ENCODE measurements around the gene HDGF. TPM values are rescaled to one million over a fixed set of nuclear protein-coding genes. Genes with fewer than 3 reads are reported as not detected.
"Not testable (repeated sequence)": the region's sequence is repeated elsewhere in the genome, so short reads cannot be mapped to it uniquely, and the experiment has no call there.

The HDGF gene
- total RNA-seq, 1 experiment from 2014 or later, result 325 TPM

DNA sequence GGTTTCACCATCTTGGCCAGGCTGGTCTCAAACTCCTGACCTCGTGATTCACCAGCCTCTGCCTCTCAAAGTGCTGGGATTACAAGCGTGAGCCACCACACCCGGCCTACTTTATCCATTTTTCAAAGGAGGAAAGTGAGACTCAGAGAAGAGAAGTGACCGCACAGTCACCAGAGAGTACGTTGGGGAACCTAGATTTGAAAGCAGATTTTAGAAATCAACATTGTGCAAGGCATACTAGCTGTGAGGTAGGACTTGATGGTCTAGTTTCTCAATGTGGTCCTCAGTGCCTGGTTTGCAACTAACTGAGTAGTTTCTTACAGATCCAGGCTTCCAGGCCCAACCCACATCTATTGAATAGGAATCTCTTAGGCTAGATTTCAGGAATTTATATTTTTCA, 14.2 kb upstream of the HDGF start:
- Histone ChIP-seq H3K27ac (ENCODE audit: low read length) (peak overlapping the region; percentile 99), H3K4me3 (ENCODE audit: low read depth in 2 of 2, low read length in 2 of 2) (peak overlapping the region; percentile 84 to 99; a peak in 3 of 4 replicates), H3K27me3 (ENCODE audit: control insufficient read depth, insufficient read depth, low read length) (no peaks in the 10 kb centered on the region), H3K36me3 (ENCODE audit: control insufficient read depth, insufficient read depth, low read length) (peaks cover 8% of the 10 kb centered on the region), H3K9me3 (ENCODE audit: control insufficient read depth, insufficient read depth, low read depth, low read length) (no peaks in the 10 kb centered on the region), H3K4me1 (ENCODE audit: control insufficient read depth, insufficient read depth, low read length) (peaks cover 18% of the 10 kb centered on the region)
- ATAC-seq (no peak), DNase-seq (ENCODE audit: low read depth, low spot score) (no peak)
- CTCF ChIA-PET, result no interaction called here
- no peak for TF ChIP-seq POLR2AphosphoS5 (IDR thresholded peaks at IDR 0.05; ENCODE audit: low read depth, low read length)
- BruUV-seq (replicated peaks), result no TSS peak
- in situ Hi-C loops (cut with HindIII; ENCODE audit: low pct_unique_long_range_greater_than_20kb, low sequenced_read_pairs) (no loop called here), intact Hi-C loops (cut with micrococcal nuclease; ENCODE audit: unreplicated experiment) (no loop called here)
- POLR2A ChIA-PET, result no interaction called here

DNA sequence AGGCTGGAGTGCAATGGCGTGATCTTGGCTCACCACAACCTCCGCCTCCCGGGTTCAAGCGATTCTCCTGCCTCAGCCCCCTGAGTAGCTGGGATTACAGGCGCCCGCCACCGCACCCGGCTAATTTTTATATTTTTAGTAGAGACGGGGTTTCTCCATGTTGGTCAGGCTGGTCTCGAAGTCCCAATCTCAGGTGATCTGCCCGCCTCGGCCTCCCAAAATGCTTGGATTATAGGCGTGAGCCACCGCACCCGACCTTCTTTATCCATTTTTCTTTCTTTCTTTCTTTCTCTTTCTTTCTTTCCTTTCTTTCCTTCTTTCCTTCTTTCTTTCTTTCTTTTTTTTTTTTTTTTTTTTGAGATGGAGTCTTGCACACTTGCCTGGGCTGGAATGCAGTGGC, 13.7 kb upstream of the HDGF start:
- POLR2A ChIA-PET, CTCF ChIA-PET, ATAC-seq: not testable (repeated sequence)

DNA sequence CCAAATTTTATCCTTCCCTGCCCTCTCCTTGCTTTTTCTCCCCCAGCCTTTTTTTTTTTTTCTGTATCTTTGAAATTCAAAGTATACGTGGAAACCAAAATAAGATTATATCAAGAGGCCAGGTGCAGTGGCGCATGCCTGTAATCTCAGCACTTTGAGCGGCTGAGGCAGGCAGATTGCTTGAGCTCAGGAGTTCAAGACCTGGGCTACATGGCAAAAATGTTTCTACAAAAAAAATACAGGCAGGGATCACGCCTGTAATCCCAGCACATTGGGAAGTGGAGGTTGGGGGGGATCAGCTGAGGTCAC, 9.3 kb upstream of the HDGF start:
- H3K4me1 ChIP-seq (ENCODE audit: control insufficient read depth, insufficient read depth, low read length), result peaks cover 1% of the 10 kb centered on the region
- no peaks in the 10 kb centered on the region for H3K27me3 ChIP-seq (ENCODE audit: control insufficient read depth, insufficient read depth, low read length)
- H3K4me3 ChIP-seq (ENCODE audit: low read depth in 2 of 2, low read length in 2 of 2), result no peak overlapping the region
- in situ Hi-C loops (cut with HindIII; ENCODE audit: low pct_unique_long_range_greater_than_20kb, low sequenced_read_pairs) (no loop called here), intact Hi-C loops (cut with micrococcal nuclease; ENCODE audit: unreplicated experiment) (no loop called here)
- no TSS peak for BruUV-seq (replicated peaks)
- H3K27ac ChIP-seq (ENCODE audit: low read length), result no peak overlapping the region
- H3K9me3 ChIP-seq (ENCODE audit: control insufficient read depth, insufficient read depth, low read depth, low read length), result no peaks in the 10 kb centered on the region
- POLR2A ChIA-PET, result no interaction called here
- CTCF ChIA-PET, result no interaction called here
- H3K36me3 ChIP-seq (ENCODE audit: control insufficient read depth, insufficient read depth, low read length), result no peaks in the 10 kb centered on the region
- DNase-seq (ENCODE audit: low read depth, low spot score), result no peak
- ATAC-seq, result no peak
- TF ChIP-seq SIN3A (IDR thresholded peaks at IDR 0.05; ENCODE audit: borderline replicate concordance, insufficient read depth, low read depth, low read length) (no peak), POLR2AphosphoS5 (IDR thresholded peaks at IDR 0.05; ENCODE audit: low read depth, low read length) (no peak), TCF7L2 (IDR thresholded peaks at IDR 0.05; ENCODE audit: low read depth, low read length) (no peak), REST (IDR thresholded peaks at IDR 0.05; ENCODE audit: insufficient read depth in 1 of 2, low read depth in 2 of 2, low read length in 1 of 2) (no peak)
- TF ChIP-seq, protein P1, sequence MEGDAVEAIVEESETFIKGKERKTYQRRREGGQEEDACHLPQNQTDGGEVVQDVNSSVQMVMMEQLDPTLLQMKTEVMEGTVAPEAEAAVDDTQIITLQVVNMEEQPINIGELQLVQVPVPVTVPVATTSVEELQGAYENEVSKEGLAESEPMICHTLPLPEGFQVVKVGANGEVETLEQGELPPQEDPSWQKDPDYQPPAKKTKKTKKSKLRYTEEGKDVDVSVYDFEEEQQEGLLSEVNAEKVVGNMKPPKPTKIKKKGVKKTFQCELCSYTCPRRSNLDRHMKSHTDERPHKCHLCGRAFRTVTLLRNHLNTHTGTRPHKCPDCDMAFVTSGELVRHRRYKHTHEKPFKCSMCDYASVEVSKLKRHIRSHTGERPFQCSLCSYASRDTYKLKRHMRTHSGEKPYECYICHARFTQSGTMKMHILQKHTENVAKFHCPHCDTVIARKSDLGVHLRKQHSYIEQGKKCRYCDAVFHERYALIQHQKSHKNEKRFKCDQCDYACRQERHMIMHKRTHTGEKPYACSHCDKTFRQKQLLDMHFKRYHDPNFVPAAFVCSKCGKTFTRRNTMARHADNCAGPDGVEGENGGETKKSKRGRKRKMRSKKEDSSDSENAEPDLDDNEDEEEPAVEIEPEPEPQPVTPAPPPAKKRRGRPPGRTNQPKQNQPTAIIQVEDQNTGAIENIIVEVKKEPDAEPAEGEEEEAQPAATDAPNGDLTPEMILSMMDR (IDR thresholded peaks at IDR 0.05), result no peak

More for the DNA sequence above, 13.7 kb upstream of the HDGF start:
- H3K36me3 ChIP-seq (ENCODE audit: control insufficient read depth, insufficient read depth, low read length); H3K27ac ChIP-seq (ENCODE audit: low read length); in situ Hi-C loops (cut with HindIII; ENCODE audit: low pct_unique_long_range_greater_than_20kb, low sequenced_read_pairs); H3K9me3 ChIP-seq (ENCODE audit: control insufficient read depth, insufficient read depth, low read depth, low read length); H3K27me3 ChIP-seq (ENCODE audit: control insufficient read depth, insufficient read depth, low read length); H3K4me3 ChIP-seq (ENCODE audit: low read depth in 2 of 2, low read length in 2 of 2); intact Hi-C loops (cut with micrococcal nuclease; ENCODE audit: unreplicated experiment); DNase-seq (ENCODE audit: low read depth, low spot score); BruUV-seq (replicated peaks): not testable (repeated sequence)
- H3K4me1 ChIP-seq (ENCODE audit: control insufficient read depth, insufficient read depth, low read length), result peaks cover 14% of the 10 kb centered on the region
